ENCODE results near the gene WNT8A.

WNT8A gene

DNA sequence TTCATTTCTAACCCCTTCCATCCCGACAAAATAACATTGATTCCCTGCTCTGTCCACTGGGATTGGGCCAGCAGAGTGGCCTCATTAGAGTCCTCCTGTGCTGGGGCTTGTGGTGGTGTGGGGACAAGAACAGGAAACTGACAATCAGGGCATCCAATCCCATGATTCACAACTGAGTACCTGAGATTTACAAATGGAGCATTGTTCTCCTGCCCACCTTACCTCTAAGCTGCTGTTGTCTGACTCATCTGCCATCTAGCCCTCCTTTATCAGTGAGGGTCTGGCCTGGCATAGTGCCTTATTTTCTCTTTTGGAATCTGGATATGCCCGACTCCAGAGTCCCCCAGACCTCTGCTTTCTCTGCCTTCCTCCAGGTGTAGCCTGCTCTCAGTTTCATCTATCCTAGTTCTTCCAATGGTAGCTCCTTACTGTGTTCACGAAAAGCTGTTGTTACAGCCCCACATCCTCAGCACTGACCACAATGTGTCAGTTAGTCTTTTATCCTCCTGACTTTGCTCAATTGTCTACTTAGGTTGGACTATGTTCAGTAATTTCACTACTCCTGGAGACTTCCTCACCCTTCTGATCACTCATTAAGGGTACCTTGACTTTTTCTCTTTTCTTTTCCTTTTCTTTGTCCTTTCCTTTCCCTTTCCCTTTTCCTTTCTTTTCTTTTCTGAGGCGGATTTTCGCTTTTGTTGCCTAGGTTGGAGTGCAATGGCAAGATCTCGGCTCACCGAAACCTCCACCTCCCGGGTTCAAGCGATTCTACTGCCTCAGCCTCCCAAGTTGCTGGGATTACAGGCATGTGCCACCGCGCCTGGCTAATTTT is 13.4 kb downstream of the WNT8A start:
- H3K27ac ChIP-seq: no peak overlapping the region
- CTCF ChIA-PET: interaction anchor here (0.6 kb wide), 1 partner anchor 43 kb away, joined by 3 read pairs; no protein-coding TSS in a partner anchor
- DNase-seq (ENCODE audit: low spot score): no peak
- POLR2A ChIA-PET (ENCODE audit: low non-redundant PET): no interaction called here
- TF ChIP-seq, protein P1, sequence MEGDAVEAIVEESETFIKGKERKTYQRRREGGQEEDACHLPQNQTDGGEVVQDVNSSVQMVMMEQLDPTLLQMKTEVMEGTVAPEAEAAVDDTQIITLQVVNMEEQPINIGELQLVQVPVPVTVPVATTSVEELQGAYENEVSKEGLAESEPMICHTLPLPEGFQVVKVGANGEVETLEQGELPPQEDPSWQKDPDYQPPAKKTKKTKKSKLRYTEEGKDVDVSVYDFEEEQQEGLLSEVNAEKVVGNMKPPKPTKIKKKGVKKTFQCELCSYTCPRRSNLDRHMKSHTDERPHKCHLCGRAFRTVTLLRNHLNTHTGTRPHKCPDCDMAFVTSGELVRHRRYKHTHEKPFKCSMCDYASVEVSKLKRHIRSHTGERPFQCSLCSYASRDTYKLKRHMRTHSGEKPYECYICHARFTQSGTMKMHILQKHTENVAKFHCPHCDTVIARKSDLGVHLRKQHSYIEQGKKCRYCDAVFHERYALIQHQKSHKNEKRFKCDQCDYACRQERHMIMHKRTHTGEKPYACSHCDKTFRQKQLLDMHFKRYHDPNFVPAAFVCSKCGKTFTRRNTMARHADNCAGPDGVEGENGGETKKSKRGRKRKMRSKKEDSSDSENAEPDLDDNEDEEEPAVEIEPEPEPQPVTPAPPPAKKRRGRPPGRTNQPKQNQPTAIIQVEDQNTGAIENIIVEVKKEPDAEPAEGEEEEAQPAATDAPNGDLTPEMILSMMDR (conservative IDR thresholded peaks at IDR 0.05; ENCODE audit: low read depth): no peak

DNA sequence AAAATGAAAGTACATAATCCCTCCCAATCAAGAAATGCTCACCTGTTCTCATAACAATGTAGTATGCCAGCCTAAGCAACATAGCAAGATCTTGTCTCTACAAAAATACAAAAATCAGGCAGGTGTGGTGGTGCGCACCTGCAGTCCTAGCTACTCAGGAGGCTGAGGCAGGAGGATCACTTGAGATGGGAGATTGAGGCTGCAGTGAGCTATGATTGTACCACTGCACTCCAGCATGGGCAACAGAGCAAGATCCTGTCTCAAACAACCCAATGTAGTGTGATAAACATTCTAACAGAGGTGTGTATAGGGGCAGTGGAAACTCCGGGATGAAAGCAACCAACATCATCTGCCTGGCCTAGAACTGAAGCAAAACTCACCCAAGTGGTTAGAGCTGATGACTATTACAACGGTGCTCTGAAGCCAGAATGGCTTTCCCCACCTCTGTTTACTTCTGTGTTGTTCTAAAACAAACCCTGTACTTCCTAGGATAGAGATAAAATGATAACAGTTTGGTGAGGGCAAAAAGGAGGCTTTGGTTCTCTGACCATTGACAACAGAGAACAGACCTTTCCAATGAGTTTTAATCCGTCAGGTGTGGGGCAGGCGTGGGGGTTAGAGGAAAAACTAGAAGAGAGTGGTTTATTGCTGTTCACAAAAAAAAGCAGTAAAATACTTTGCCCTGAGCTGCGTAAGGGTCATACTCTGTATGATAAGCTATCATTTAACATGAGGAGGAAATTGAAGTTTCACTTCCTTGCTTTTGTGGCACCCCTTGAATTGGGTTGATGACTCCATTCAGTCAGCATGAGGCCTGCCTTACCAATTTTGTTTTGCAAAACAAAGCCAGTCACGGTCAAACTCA is 18.9 kb downstream of the WNT8A start:
- ChIA-PET POLR2A (ENCODE audit: low non-redundant PET) (no interaction called here), CTCF (interaction anchor here (0.5 to 1.2 kb wide), 4 partner anchors 13 to 608 kb away, joined by 3 to 5 read pairs (median 4); no protein-coding TSS in a partner anchor)
- TF ChIP-seq, protein P1 (conservative IDR thresholded peaks at IDR 0.05; ENCODE audit: low read depth): no peak
- H3K27ac ChIP-seq: no peak overlapping the region
- DNase-seq (ENCODE audit: low spot score): no peak

DNA sequence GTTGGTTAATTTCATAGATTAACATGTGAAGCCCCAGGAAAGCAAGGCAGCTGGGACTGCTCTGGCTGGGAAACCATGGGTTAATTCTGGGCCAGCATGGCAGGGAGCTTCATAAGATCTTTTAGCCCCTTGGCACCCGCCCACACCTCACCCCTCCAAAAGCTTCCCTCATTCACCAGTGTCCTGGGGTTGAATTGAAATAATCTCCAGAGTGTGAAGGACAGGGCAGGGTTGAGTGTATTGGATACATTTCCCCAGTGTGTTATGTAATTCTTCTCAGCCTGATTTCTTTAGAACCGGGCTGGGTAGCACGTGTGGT is 19.4 kb downstream of the WNT8A start:
- POLR2A ChIA-PET (ENCODE audit: low non-redundant PET): no interaction called here
- no peak for DNase-seq (ENCODE audit: low spot score)
- CTCF ChIA-PET: interaction anchor here (0.6 to 1.2 kb wide), 4 partner anchors 13 to 608 kb away, joined by 3 to 5 read pairs (median 4); no protein-coding TSS in a partner anchor
- H3K27ac ChIP-seq: no peak overlapping the region
- TF ChIP-seq, protein P1 (conservative IDR thresholded peaks at IDR 0.05; ENCODE audit: low read depth): no peak

DNA sequence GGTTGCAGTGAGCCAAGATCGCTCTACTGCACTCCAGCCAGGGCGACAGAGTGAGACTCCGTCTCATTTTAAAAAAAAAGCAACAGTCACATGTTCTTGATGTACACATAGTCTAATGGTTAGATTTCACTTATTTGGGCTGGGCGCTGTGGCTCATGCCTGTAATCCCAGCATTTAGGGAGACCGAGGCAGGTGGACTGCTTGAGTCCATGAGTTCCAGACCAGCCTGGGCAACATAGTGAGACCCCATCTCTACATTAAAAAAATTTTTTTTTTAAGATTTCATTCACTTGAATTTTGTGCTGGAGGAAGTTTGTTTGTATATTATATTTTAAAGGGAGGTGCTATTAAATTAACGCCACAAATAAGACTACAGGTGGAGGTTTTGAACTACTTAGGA is 21.9 kb downstream of the WNT8A start:
- POLR2A ChIA-PET (ENCODE audit: low non-redundant PET): interaction anchor here (0.6 kb wide), 1 partner anchor 79 kb away, joined by 11 read pairs; no protein-coding TSS in a partner anchor
- TF ChIP-seq, protein P1 (conservative IDR thresholded peaks at IDR 0.05; ENCODE audit: low read depth): no peak
- no peak overlapping the region for H3K27ac ChIP-seq
- CTCF ChIA-PET: no interaction called here
- DNase-seq (ENCODE audit: low spot score): no peak

DNA sequence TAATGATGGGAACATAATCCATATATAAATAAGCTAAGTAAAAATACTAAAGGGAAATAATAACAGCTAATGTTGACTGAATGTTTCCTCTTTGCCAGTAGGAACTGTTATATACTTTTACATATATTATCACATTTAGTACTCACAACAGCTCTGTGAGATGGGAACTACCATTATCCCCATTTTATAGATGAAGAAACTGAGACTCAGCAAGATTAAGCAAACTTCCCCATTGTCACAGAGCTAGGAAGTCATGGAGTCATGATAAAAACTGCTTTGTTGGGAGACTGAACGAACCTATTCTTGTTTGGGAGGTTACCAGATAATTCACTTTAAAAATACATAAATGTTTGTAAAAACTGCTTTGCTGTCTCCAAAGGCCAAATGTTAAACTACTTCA is 23.4 kb downstream of the WNT8A start:
- no peak for DNase-seq (ENCODE audit: low spot score)
- H3K27ac ChIP-seq: no peak overlapping the region
- ChIA-PET POLR2A (ENCODE audit: low non-redundant PET) (no interaction called here), CTCF (interaction anchor here (0.6 to 0.7 kb wide), 3 partner anchors 23 to 478 kb away, joined by 3 to 5 read pairs (median 3); no protein-coding TSS in a partner anchor)
- TF ChIP-seq, protein P1 (conservative IDR thresholded peaks at IDR 0.05; ENCODE audit: low read depth): no peak

All from RWPE1 (cell line).